Sigmoid colon (tissue), 7 donors: ENCODE data around the gene CHST8. TPM values are rescaled to one million over a fixed set of nuclear protein-coding genes. Genes with fewer than 3 reads are reported as not detected.

Source experiments
- DNase-seq: peaks from one replicate; pipeline ENCODE4 v3.0.0-alpha.2; 2019
- H3K27ac ChIP-seq, 4 donors: fragments of 200-600 bp; sonication (generic); one replicate each; pipeline ENCODE4 v1.5.1; 2016 to 2019; ENCODE audit warnings: mild to moderate bottlenecking in 1 of 4
- H3K27me3 ChIP-seq, 3 donors: fragments of 200-600 bp; sonication (generic); one replicate each; pipeline ENCODE4 v1.5.1; 2019; ENCODE audit warnings: mild to moderate bottlenecking in 1 of 3
- H3K36me3 ChIP-seq, 4 donors: fragments of 200-600 bp; sonication (generic); one replicate each; pipeline ENCODE4 v1.5.1; 2016 to 2019
- H3K4me1 ChIP-seq, 4 donors: fragments of 200-600 bp; sonication (generic); one replicate each; pipeline ENCODE4 v1.5.1; 2017 to 2019
- H3K4me3 ChIP-seq, 4 donors: fragments of 200-600 bp; sonication (generic); one replicate each; pipeline ENCODE4 v1.5.1; 2017 to 2019; ENCODE audit warnings: mild to moderate bottlenecking in 2 of 4, moderate library complexity in 1 of 4
- H3K9me3 ChIP-seq, 4 donors: fragments of 200-600 bp in 3 of 4; sonication (generic) in 3 of 4; one replicate each; pipeline versions ENCODE4 v1.5.1 to v1.6.1; 2013 to 2019
- CTCF ChIP-seq, 4 experiments: fragments of 450-650 bp in 3 of 4; fragments of 200-600 bp in 1 of 4; IDR thresholded peaks; one replicate each; pipeline ENCODE4 v1.5.1; 2016 to 2019; ENCODE audit warnings: antibody characterized with exemption in 4 of 4, mild to moderate bottlenecking in 3 of 4, moderate library complexity in 2 of 4
- EP300 ChIP-seq, 4 donors: sonication (generic); formaldehyde crosslinking; IDR thresholded peaks; one replicate each; pipeline ENCODE4 v1.6.1; 2017; ENCODE audit warnings: antibody characterized with exemption in 4 of 4
- POLR2A ChIP-seq, 2 donors: fragments of 450-650 bp; IDR thresholded peaks; one replicate each; pipeline ENCODE4 v1.6.1; 2016; ENCODE audit warnings: antibody characterized with exemption in 2 of 2, mild to moderate bottlenecking in 2 of 2, moderate library complexity in 2 of 2
- POLR2AphosphoS5 ChIP-seq, 4 donors: sonication (generic); formaldehyde crosslinking; IDR thresholded peaks; one replicate each; pipeline ENCODE4 v1.6.1; 2017; ENCODE audit warnings: antibody characterized with exemption in 4 of 4
- WGBS, 2 donors: extraction: QIAGEN DNeasy Blood & Tissue Kit; methylation state at CpG; one replicate each; pipeline ENCODE4 v1.1.7; 2013; 5-methylcytosine and 5-hydroxymethylcytosine counted together
- intact Hi-C: fragments of 100-400 bp; cut with DNase I; formaldehyde crosslinking; loops from one replicate; pipeline ENCODE4 v1.15.1; 2023
- polyA plus RNA-seq, 3 donors: library from polyadenylated mRNA; stranded (reverse); fragments of 200-250 nt; gene quantifications; one replicate each; pipeline ENCODE4 v1.2.3, GENCODE V29; 2013
- total RNA-seq, 4 donors: library from RNA; depleted of rRNA; stranded (reverse); fragments of >200 nt; gene quantifications; one replicate each; pipeline ENCODE4 v1.1.0, GENCODE V29; 2016
- donor health status: healthy with polysubstance abuse.
- donor health status: Bipolar disorder and iron deficiency.
- donor health status: healthy.

Gene CHST8
- total and polyA plus RNA-seq, 7 donors, result 0.35 to 0.60 (median 0.36) TPM; not detected in 4

GRCh38 chr19:33766623-33767022, 144.9 kb downstream of the CHST8 start:
- peaks cover 0 to 6% (median 1%) of the 10 kb centered on the region in 4 donors for H3K4me1 ChIP-seq
- no peaks in the 10 kb centered on the region for H3K36me3 ChIP-seq
- 81 to 85% methylated on average over 13 of the region's 13 CpGs for WGBS, 2 donors
- DNase-seq, result no peak
- intact Hi-C loops, result no loop called here
- no peaks in the 10 kb centered on the region for H3K9me3 ChIP-seq
- no peak overlapping the region for H3K27ac ChIP-seq
- TF ChIP-seq POLR2A (IDR thresholded peaks at IDR 0.05) (no peak), CTCF (IDR thresholded peaks at IDR 0.05) (no peak), EP300 (IDR thresholded peaks at IDR 0.05) (no peak), POLR2AphosphoS5 (IDR thresholded peaks at IDR 0.05) (no peak)
- H3K27me3 ChIP-seq, result peaks cover 0 to 35% (median 8%) of the 10 kb centered on the region in 3 donors
- H3K4me3 ChIP-seq, result no peak overlapping the region

- WGBS, 2 donors, result 43 to 45% methylated on average over 9 of the region's 9 CpGs
- no peak for DNase-seq
- peaks cover 0 to 35% (median 8%) of the 10 kb centered on the region in 3 donors for H3K27me3 ChIP-seq
Observed at GRCh38 chr19:33767898-33768413, 146.2 kb downstream of the CHST8 start.

GRCh38 chr19:33769208-33769607, 147.5 kb downstream of the CHST8 start:
- 72 to 74% methylated on average over 6 of the region's 6 CpGs for WGBS, 2 donors
- Histone ChIP-seq H3K27ac (no peak overlapping the region), H3K4me1 (peaks cover 0 to 8% (median 1%) of the 10 kb centered on the region in 4 donors), H3K36me3 (no peaks in the 10 kb centered on the region), H3K9me3 (no peaks in the 10 kb centered on the region), H3K27me3 (peaks cover 0 to 30% (median 8%) of the 10 kb centered on the region in 3 donors), H3K4me3 (no peak overlapping the region)
- TF ChIP-seq POLR2A (IDR thresholded peaks at IDR 0.05), result no peak
- TF ChIP-seq EP300 (IDR thresholded peaks at IDR 0.05), result no peak
- DNase-seq, result no peak
- intact Hi-C loops, result no loop called here

More at GRCh38 chr19:33767898-33768413, 146.2 kb downstream of the CHST8 start:
- Histone ChIP-seq H3K9me3 (no peaks in the 10 kb centered on the region), H3K4me1 (peaks cover 0 to 8% (median 1%) of the 10 kb centered on the region in 4 donors), H3K4me3 (no peak overlapping the region), H3K27ac (no peak overlapping the region), H3K36me3 (no peaks in the 10 kb centered on the region)
- intact Hi-C loops, result no loop called here
- no peak for TF ChIP-seq CTCF (IDR thresholded peaks at IDR 0.05)
- no peak for TF ChIP-seq POLR2AphosphoS5 (IDR thresholded peaks at IDR 0.05)
- TF ChIP-seq POLR2A (IDR thresholded peaks at IDR 0.05), result no peak
- TF ChIP-seq EP300 (IDR thresholded peaks at IDR 0.05), result no peak

- no peak for TF ChIP-seq POLR2AphosphoS5 (IDR thresholded peaks at IDR 0.05)
- no peak for TF ChIP-seq POLR2A (IDR thresholded peaks at IDR 0.05)
- no peak for TF ChIP-seq CTCF (IDR thresholded peaks at IDR 0.05)
- no peak for TF ChIP-seq EP300 (IDR thresholded peaks at IDR 0.05)
- H3K27ac ChIP-seq, result no peak overlapping the region
- H3K4me1 ChIP-seq, result peaks cover 0 to 8% (median 1%) of the 10 kb centered on the region in 4 donors
- H3K36me3 ChIP-seq, result no peaks in the 10 kb centered on the region
- intact Hi-C loops, result loop anchor here (5.0 to 10.0 kb wide), 3 partner anchors 353 to 625 kb away; no protein-coding TSS in a partner anchor
- H3K9me3 ChIP-seq, result no peaks in the 10 kb centered on the region
- no peak overlapping the region for H3K4me3 ChIP-seq
- peaks cover 0 to 30% (median 8%) of the 10 kb centered on the region in 3 donors for H3K27me3 ChIP-seq
- no peak for DNase-seq
- 79 to 80% methylated on average over 8 of the region's 8 CpGs for WGBS, 2 donors
Observed at GRCh38 chr19:33770107-33770506, 148.4 kb downstream of the CHST8 start.

- no peaks in the 10 kb centered on the region for H3K36me3 ChIP-seq
- H3K27ac ChIP-seq, result no peak overlapping the region
- H3K9me3 ChIP-seq, result no peaks in the 10 kb centered on the region
- H3K4me1 ChIP-seq, result peaks cover 0 to 8% (median 1%) of the 10 kb centered on the region in 4 donors
- H3K4me3 ChIP-seq, result no peak overlapping the region
- TF ChIP-seq CTCF (IDR thresholded peaks at IDR 0.05) (peak; percentile 69 to 81 (median 75)), POLR2AphosphoS5 (IDR thresholded peaks at IDR 0.05) (no peak)
- peaks cover 0 to 24% (median 8%) of the 10 kb centered on the region in 3 donors for H3K27me3 ChIP-seq
- WGBS, 2 donors, result 27 to 35% methylated on average over 19 of the region's 19 CpGs
- DNase-seq, result peak; percentile 81
- intact Hi-C loops, result loop anchor here (1.0 to 10.0 kb wide), 4 partner anchors 341 to 627 kb away; no protein-coding TSS in a partner anchor
Observed at GRCh38 chr19:33771384-33772101, 149.8 kb downstream of the CHST8 start.
